ENCODE data around the gene C3orf38.
A peak's percentile ranks its signal among the peaks of the same experiment; 100 is the strongest.
"Not testable (repeated sequence)": the region's sequence is repeated elsewhere in the genome, so short reads cannot be mapped to it uniquely, and the experiment has no call there.

C3orf38 gene

GRCh38 chr3:88166419-88166971, 16.7 kb downstream of the C3orf38 start:
- DNase-seq, result no peak

- no peak for DNase-seq
Observed at GRCh38 chr3:88167173-88167572, 17.4 kb downstream of the C3orf38 start.

GRCh38 chr3:88167704-88168103, 17.9 kb downstream of the C3orf38 start:
- no peak for DNase-seq

- DNase-seq, result no peak
Observed at GRCh38 chr3:88168171-88168570, 18.4 kb downstream of the C3orf38 start.

GRCh38 chr3:88180398-88180999, 30.7 kb downstream of the C3orf38 start:
- DNase-seq, result no peak

- DNase-seq, result not testable (repeated sequence)
Observed at GRCh38 chr3:88182165-88182918, 32.6 kb downstream of the C3orf38 start.

- no peak for DNase-seq
Observed at GRCh38 chr3:88188436-88188835, 38.7 kb downstream of the C3orf38 start.

GRCh38 chr3:88189361-88189810, 39.6 kb downstream of the C3orf38 start:
- DNase-seq, result no peak

GRCh38 chr3:88191872-88192409, 42.2 kb downstream of the C3orf38 start:
- no peak for DNase-seq

GRCh38 chr3:88192631-88193030, 42.9 kb downstream of the C3orf38 start:
- no peak for DNase-seq

- no peak for DNase-seq
Observed at GRCh38 chr3:88195951-88196434, 46.2 kb downstream of the C3orf38 start.

- no peak for DNase-seq
Observed at GRCh38 chr3:88198121-88198520, 48.4 kb downstream of the C3orf38 start.

GRCh38 chr3:88203642-88204055, 53.9 kb downstream of the C3orf38 start:
- peak; percentile 16 for DNase-seq
